ENCODE results near the gene DDX25. TPM values are rescaled to one million over a fixed set of nuclear protein-coding genes. Genes with fewer than 3 reads are reported as not detected.

Gene DDX25
- total RNA-seq, 1 donor from 2014 or later = 0.29 TPM

DNA sequence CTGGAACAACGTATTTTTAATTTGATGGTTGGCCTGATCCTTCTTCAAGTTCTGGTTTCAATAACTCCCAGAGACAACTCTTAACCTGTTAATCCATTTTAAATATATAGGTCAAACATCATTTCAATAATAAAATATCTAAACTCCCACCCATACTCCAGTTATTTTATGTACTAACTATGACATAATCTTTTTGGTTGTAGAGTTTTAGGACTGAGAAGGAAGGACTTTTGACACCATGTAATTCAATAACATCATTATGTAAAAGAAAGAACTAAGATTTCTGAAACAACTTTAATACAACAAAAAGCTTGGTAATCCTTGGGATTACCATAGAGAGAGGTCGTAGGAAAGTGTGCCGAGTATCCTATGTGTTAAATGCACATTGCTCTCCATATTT, 73.0 kb downstream of the DDX25 start:
- DNase-seq (ENCODE audit: low spot score) = no peak

- no peak for DNase-seq (ENCODE audit: low spot score)
Measured at GRCh38 chr11:125978181-125978716, 73.9 kb downstream of the DDX25 start.

Other genes starting within 250 kb of the DDX25 start
- gene ACRV1, start 223.7 kb upstream of the DDX25 start, total RNA-seq = not detected
- gene PATE1, start 158.2 kb upstream of the DDX25 start, total RNA-seq = not detected
- gene PATE2, start 125.7 kb upstream of the DDX25 start, total RNA-seq = not detected
- not detected for gene PATE3, start 116.4 kb upstream of the DDX25 start, total RNA-seq
- gene PATE4, start 71.2 kb upstream of the DDX25 start, total RNA-seq = not detected
- 4.8 TPM for gene HYLS1, start 16.8 kb upstream of the DDX25 start, total RNA-seq
- gene PUS3, start 1.3 kb upstream of the DDX25 start, total RNA-seq = 7.4 TPM
- gene VSIG10L2, start 41.5 kb downstream of the DDX25 start, total RNA-seq = not detected
- 25.8 TPM for gene CDON, start 158.4 kb downstream of the DDX25 start, total RNA-seq

All from mucosa of gallbladder (tissue), 1 donor.